WERI-Rb-1 (cell line): Measurements from ENCODE around the gene ITLN2.
"Not testable (repeated sequence)": the region's sequence is repeated elsewhere in the genome, so short reads cannot be mapped to it uniquely, and the experiment has no call there.

Experiments used
- DNase-seq: peaks from one replicate; pipeline ENCODE4 v3.0.0-alpha.2; 2020
- H3K27ac ChIP-seq: fragments of 250-450 bp; sonication (Bioruptor Pico); 2 replicates; pipeline ENCODE4 v1.5.1; 2020; ENCODE audit warnings: mild to moderate bottlenecking, moderate library complexity
- H3K27me3 ChIP-seq: fragments of 250-450 bp; sonication (Bioruptor Pico); 2 replicates; pipeline ENCODE4 v1.5.1; 2021; ENCODE audit warnings: mild to moderate bottlenecking, low read depth, moderate library complexity; ENCODE audit not compliant: insufficient read depth, severe bottlenecking
- H3K36me3 ChIP-seq: fragments of 250-450 bp; sonication (Bioruptor Pico); 2 replicates; pipeline ENCODE4 v1.5.1; 2020; ENCODE audit warnings: mild to moderate bottlenecking, moderate library complexity
- H3K4me3 ChIP-seq: 2 replicates; pipeline ENCODE4 v1.5.1; 2011; ENCODE audit warnings: low read depth, mild to moderate bottlenecking, control low read depth, low read length
- H3K9me3 ChIP-seq: fragments of 250-450 bp; sonication (Bioruptor Pico); 2 replicates; pipeline ENCODE4 v1.5.1; 2021; ENCODE audit warnings: mild to moderate bottlenecking, moderate library complexity; ENCODE audit not compliant: severe bottlenecking
- CTCF ChIP-seq: IDR thresholded peaks from 2 replicates; pipeline ENCODE4 v1.5.1; 2011; ENCODE audit warnings: low read depth, mild to moderate bottlenecking, control low read depth, inconsistent platforms, low read length

Gene ITLN2

GRCh38 chr1:160904783-160905616 is 49.6 kb downstream of the ITLN2 start:
- no peak for DNase-seq
- Histone ChIP-seq H3K9me3 (peaks cover 3% of the 10 kb centered on the region), H3K36me3 (no peaks in the 10 kb centered on the region), H3K27ac (no peak overlapping the region), H3K4me3 (no peak overlapping the region), H3K27me3 (peaks cover 88% of the 10 kb centered on the region)
- no peak for TF ChIP-seq CTCF

- not testable (repeated sequence) for H3K4me3 ChIP-seq, H3K36me3 ChIP-seq, H3K9me3 ChIP-seq, H3K27ac ChIP-seq, DNase-seq
- peaks cover 74% of the 10 kb centered on the region for H3K27me3 ChIP-seq
These were observed 52.4 kb downstream of the ITLN2 start for GRCh38 chr1:160902251-160902650.

GRCh38 chr1:160901768-160902167 is 52.8 kb downstream of the ITLN2 start:
- Histone ChIP-seq H3K36me3 (no peaks in the 10 kb centered on the region), H3K9me3 (peaks cover 4% of the 10 kb centered on the region), H3K4me3 (no peak overlapping the region), H3K27ac (no peak overlapping the region), H3K27me3 (peaks cover 71% of the 10 kb centered on the region)
- TF ChIP-seq CTCF, result no peak
- no peak for DNase-seq

GRCh38 chr1:160900683-160901082 is 53.9 kb downstream of the ITLN2 start:
- H3K9me3 ChIP-seq, DNase-seq, H3K27ac ChIP-seq, H3K36me3 ChIP-seq, H3K4me3 ChIP-seq: not testable (repeated sequence)
- H3K27me3 ChIP-seq, result peaks cover 69% of the 10 kb centered on the region
